GM12864 (cell line): ENCODE results near the gene EDRF1.

Experiments used
- DNase-seq: peaks from one replicate; pipeline ENCODE4 v3.0.0-alpha.2; 2011; ENCODE audit warnings: low read depth
- H3K4me3 ChIP-seq: 2 replicates; pipeline ENCODE4 v1.5.1; 2011; ENCODE audit warnings: mild to moderate bottlenecking, low read depth, low read length, control low read depth
- TF ChIP-seq, protein P1 (sequence below): IDR thresholded peaks from 2 replicates; pipeline ENCODE4 v1.5.1; 2011; ENCODE audit warnings: low read depth, mild to moderate bottlenecking, moderate library complexity, low read length, control low read depth, inconsistent platforms; ENCODE audit errors: missing control alignments

EDRF1 gene

DNA sequence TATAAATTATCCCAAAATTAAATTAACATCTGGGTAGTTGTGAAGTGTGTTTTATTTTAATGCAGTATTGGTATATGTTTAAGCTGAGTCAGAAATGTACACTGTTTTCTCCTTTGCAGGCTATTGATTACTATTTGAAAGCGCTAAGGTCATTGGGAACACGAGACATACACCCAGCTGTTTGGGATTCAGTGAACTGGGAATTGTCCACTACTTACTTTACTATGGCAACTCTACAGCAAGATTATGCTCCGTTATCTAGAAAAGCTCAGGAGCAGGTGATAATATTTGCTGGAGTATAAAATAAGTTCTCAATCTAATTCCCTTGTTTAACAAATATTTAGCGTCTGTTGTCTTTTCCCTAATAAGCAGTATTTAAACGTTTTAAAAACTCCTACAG, 27.9 kb downstream of the EDRF1 start:
- no peak for DNase-seq
- no peak overlapping the region for H3K4me3 ChIP-seq
- TF ChIP-seq, protein P1, sequence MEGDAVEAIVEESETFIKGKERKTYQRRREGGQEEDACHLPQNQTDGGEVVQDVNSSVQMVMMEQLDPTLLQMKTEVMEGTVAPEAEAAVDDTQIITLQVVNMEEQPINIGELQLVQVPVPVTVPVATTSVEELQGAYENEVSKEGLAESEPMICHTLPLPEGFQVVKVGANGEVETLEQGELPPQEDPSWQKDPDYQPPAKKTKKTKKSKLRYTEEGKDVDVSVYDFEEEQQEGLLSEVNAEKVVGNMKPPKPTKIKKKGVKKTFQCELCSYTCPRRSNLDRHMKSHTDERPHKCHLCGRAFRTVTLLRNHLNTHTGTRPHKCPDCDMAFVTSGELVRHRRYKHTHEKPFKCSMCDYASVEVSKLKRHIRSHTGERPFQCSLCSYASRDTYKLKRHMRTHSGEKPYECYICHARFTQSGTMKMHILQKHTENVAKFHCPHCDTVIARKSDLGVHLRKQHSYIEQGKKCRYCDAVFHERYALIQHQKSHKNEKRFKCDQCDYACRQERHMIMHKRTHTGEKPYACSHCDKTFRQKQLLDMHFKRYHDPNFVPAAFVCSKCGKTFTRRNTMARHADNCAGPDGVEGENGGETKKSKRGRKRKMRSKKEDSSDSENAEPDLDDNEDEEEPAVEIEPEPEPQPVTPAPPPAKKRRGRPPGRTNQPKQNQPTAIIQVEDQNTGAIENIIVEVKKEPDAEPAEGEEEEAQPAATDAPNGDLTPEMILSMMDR: no peak

DNA sequence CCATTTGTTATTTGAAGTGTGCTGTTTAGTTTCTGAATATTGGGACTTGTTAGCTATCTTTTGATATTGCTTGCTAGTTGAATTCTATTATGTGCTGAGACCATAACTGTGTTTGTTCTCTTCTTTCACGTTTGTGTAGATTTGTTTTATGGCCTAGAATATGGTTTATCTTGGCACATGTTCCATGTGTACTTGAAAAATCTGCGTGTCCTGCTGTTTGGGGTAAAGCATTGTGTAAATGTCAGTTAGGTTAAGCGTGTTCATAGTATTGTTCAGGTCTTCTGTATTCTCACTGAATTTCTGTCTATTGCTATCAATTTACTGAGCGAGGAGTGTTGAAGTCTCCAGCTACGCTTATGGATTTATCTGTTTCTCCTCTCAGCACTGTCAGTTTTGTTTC, 36.7 kb downstream of the EDRF1 start:
- TF ChIP-seq, protein P1: no peak
- DNase-seq: no peak
- no peak overlapping the region for H3K4me3 ChIP-seq

DNA sequence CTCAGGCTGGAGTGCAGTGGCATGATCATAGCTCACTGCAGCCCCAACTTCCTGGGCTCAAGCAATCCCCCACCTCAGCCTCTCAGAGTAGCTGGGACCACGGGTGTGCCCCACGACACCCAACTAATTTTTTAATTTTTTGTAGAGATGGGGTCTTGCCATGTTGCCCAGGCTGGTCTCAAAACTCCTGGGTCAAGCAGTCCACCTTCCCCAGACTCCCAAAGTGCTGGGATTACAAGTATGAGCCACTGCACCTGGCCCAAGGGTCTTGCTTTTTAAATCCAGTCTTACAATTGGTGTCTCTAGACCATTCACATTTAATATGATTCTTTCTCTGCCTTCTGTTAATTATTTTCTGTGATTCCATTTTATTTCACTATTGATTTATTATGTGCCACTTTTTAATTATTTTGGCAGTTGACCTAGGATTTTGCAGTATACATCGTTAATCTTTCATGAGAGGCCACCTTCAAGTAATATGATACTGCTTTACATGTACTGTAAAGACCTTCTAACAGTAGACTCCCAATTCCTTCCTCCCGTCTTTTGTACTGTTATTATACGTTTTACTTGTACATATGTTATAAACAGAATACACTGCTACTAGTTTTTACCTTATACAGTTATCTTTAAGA, 37.5 kb downstream of the EDRF1 start:
- H3K4me3 ChIP-seq: no peak overlapping the region
- DNase-seq: no peak
- TF ChIP-seq, protein P1: no peak

DNA sequence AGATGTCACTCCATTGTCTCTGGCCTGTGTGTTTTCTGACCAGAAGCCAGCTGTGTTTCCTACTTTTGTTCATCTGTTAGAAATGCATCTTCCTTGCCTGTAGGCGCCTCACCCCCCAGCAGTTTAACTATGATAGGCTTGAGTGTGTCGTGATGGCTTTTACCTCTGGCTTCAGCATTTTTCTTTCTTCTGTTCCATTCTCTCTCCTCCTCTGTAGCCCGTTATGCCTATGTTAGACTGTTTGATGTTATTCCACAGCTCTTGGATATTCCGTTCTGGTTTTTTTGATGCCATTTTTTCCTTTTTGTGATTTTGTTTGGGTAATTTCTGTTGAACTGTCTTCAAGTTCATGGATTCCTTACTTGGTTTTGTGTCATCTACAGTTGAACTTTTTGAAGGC, 38.2 kb downstream of the EDRF1 start:
- H3K4me3 ChIP-seq: no peak overlapping the region
- no peak for DNase-seq
- TF ChIP-seq, protein P1: no peak

DNA sequence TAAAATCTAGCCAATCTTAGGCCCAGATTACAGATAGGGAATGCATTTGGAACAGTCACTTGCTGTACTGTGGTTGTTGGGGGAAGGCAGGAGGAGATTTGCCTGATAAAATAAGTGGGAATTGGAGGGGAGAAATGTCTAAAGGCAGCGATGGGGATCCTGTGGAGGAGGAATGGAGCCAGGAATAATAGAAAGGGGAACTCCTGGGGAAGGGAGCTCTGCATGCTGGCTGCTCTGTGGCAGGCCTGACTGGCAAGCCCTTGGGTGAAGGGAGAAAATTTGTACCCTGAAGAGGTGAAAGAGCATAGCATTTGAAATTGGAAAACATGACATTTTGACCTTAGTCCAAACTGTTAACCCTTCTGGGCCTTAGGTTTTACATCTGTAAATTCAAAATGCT, 42.5 kb downstream of the EDRF1 start:
- TF ChIP-seq, protein P1: no peak
- H3K4me3 ChIP-seq: no peak overlapping the region
- DNase-seq: no peak

DNA sequence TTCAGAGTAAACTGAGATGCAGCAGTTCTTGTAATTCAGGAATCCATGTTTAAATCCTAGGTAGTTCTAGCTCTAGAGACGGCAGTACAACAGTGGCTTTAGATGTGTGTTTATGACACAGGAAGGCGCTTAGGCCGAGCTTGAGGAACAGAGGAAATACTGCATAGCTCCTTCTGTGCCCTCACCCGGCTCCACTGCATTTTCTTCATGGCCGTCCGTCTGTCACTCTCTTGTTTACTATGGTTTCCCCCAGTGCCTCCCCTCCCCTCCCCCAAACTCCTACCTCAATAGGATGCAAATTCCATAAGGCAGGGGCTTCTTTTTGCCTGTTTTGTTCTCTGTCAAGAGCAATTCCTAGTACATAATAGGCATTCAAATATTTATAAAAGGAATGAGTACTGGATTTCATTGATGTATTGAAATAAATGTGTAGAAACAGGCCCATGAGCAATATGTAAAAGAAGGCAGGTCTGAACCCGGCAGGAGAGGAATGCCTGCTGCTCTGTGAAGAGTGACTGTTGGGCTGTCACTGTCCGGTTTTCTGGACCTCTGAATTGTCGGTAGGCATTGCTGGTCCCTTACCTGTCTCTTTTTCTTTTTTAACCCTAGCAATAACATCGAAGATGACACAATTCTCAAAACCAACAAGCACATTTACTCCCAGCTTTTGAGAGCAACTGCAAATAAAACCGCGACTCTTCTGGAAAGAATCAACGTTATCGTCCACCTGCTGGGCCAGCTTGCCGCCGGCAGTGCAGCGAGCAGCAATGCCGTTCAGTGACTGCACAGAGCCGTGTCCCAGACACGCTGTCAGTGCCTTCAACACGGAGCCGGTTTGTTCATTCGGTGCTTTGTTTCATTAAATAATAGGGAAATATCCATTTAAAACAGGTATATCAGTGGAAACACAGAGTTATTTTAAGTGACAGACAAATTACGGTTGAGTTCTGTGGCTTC, 43.5 kb downstream of the EDRF1 start:
- TF ChIP-seq, protein P1: no peak
- DNase-seq: no peak
- no peak overlapping the region for H3K4me3 ChIP-seq
